ENCODE data around the gene E2F6.

The E2F6 gene

GRCh38 chr2:11456251-11456650 lies 9.7 kb downstream of the E2F6 start:
- DNase-seq = no peak

GRCh38 chr2:11454824-11455223 lies 11.1 kb downstream of the E2F6 start:
- DNase-seq = no peak

GRCh38 chr2:11450791-11451190 lies 15.2 kb downstream of the E2F6 start:
- no peak for DNase-seq

GRCh38 chr2:11446733-11447248 lies 19.2 kb downstream of the E2F6 start:
- peak; percentile 32 to 63 for DNase-seq

GRCh38 chr2:11444737-11445136 lies 21.2 kb downstream of the E2F6 start:
- DNase-seq = no peak

- no peak for DNase-seq
Measured at GRCh38 chr2:11438555-11439080, 27.3 kb downstream of the E2F6 start.

- DNase-seq = no peak
Measured at GRCh38 chr2:11437602-11438001, 28.4 kb downstream of the E2F6 start.

- no peak for DNase-seq
Measured at GRCh38 chr2:11435036-11435435, 30.9 kb downstream of the E2F6 start.

- DNase-seq = no peak
Measured at GRCh38 chr2:11434443-11434842, 31.5 kb downstream of the E2F6 start.

GRCh38 chr2:11433822-11434221 lies 32.1 kb downstream of the E2F6 start:
- no peak for DNase-seq

GRCh38 chr2:11430729-11431128 lies 35.2 kb downstream of the E2F6 start:
- DNase-seq = no peak

- DNase-seq = no peak
Measured at GRCh38 chr2:11427224-11427623, 38.7 kb downstream of the E2F6 start.

GRCh38 chr2:11422901-11423435 lies 43.0 kb downstream of the E2F6 start:
- DNase-seq = no peak

GRCh38 chr2:11422491-11422865 lies 43.5 kb downstream of the E2F6 start:
- no peak for DNase-seq

- DNase-seq = no peak
Measured at GRCh38 chr2:11421863-11422490, 44.0 kb downstream of the E2F6 start.

GRCh38 chr2:11420671-11421070 lies 45.3 kb downstream of the E2F6 start:
- no peak for DNase-seq

- no peak for DNase-seq
Measured at GRCh38 chr2:11420190-11420589, 45.8 kb downstream of the E2F6 start.

- DNase-seq = no peak
Measured at GRCh38 chr2:11419781-11420180, 46.2 kb downstream of the E2F6 start.

- peak in 1 of 2 experiments; percentile 24 for DNase-seq
Measured at GRCh38 chr2:11417946-11418585, 47.9 kb downstream of the E2F6 start.

GRCh38 chr2:11416931-11417330 lies 49.0 kb downstream of the E2F6 start:
- no peak for DNase-seq

- no peak for DNase-seq
Measured at GRCh38 chr2:11416186-11416585, 49.8 kb downstream of the E2F6 start.

GRCh38 chr2:11414372-11415124 lies 51.4 kb downstream of the E2F6 start:
- no peak for DNase-seq

GRCh38 chr2:11412449-11412810 lies 53.5 kb downstream of the E2F6 start:
- no peak for DNase-seq
